Activated CD4-positive, alpha-beta T cell treated with anti-CD3 and anti-CD28 coated beads, Interleukin-2, amount 50 U/mL, for 4 hours (primary cell): ENCODE measurements around the gene RNF138.
"Not testable (repeated sequence)": the region's sequence is repeated elsewhere in the genome, so short reads cannot be mapped to it uniquely, and the experiment has no call there.

Experiments used
- DNase-seq, 2 experiments: peaks; one replicate each; pipeline ENCODE4 v3.0.0-alpha.2; 2020

The RNF138 gene, protein sequence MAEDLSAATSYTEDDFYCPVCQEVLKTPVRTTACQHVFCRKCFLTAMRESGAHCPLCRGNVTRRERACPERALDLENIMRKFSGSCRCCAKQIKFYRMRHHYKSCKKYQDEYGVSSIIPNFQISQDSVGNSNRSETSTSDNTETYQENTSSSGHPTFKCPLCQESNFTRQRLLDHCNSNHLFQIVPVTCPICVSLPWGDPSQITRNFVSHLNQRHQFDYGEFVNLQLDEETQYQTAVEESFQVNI

DNA sequence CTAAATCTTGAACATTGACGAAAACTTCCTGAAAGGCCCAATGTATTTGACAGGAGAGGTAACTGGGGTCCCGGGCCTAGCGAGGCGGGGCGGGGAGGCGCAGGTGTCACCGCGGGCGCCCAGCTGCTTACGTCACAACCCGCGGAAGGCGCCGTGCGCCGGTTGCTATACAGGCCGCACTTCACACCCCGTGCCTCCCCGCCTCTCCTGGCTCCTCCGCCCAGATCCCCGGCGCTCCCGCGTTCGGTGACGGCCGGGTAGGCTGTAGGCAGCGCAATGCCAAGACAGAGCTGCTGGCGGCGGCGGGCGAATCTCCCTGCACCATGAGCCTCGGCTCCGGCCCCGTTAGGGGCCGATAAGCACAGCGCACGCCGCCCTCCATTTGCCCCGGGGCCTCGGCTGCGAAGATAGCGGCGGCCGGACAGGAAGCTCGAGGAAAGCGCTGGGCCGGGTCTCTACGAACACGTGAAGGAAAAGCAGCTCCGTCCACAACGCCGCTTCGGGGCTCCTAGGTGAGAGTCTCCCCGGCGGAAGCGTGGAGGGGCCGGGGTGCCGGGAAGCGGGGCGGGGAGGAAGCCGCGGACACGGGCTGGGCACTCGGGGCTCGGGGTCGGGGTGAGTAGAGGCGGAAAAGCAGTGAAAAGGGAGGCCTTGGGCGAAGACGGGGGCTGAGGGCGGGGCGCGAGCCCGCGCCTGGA, at the start of gene RNF138:
RNF138 (plus strand) TSS at position 151 of the 698 bp plus-strand sequence. CDS start 903 bp downstream, outside the sequence.
- peak; percentile 77 to 81 for DNase-seq

DNA sequence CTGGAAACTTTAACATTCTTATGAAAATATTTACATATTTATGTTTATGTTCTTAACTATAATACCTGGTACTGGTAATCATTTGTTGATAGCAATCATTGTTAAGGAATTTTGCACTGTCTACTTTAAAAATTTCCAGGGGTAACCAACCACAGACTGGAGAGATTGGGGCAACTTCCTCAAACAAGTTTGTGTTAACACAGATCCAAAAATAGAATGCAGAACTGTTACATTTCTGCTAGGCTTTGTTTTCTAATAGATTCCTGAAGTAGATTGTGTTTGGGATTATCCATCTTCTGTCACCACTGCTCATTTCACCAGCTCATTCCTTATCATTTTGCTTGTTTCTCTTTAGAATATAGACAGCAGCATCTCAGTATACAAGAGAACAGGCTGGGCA, 49.3 kb upstream of the RNF138 start:
- DNase-seq: no peak

DNA sequence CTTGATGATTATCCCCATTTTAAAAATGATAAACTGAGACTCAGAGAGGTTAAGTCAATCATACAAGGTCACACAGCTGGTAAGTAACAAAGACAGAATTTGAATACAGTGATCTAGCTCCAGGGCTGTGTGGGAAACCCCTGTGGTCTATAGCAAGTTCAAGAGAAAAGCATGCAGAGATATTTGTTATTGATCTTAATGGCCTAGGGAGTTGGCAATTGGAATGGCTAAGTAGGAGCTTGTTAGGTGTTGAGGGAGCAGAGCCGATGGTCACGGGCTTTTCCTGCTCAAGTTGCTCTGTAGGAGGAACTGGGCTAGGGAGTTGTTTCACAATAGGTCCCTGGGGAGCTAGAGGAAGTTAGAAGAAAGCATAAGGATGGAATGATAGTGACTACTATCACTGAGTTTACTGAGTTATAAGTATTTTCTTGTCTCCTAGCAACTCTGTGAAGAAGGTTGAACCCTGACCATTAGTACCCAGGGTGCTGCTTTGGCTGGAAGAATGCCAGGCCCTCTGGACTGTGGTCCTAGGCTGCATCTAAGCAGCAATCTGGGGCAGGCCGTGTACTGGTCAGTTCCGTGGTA, 43.1 kb upstream of the RNF138 start:
- no peak for DNase-seq

DNA sequence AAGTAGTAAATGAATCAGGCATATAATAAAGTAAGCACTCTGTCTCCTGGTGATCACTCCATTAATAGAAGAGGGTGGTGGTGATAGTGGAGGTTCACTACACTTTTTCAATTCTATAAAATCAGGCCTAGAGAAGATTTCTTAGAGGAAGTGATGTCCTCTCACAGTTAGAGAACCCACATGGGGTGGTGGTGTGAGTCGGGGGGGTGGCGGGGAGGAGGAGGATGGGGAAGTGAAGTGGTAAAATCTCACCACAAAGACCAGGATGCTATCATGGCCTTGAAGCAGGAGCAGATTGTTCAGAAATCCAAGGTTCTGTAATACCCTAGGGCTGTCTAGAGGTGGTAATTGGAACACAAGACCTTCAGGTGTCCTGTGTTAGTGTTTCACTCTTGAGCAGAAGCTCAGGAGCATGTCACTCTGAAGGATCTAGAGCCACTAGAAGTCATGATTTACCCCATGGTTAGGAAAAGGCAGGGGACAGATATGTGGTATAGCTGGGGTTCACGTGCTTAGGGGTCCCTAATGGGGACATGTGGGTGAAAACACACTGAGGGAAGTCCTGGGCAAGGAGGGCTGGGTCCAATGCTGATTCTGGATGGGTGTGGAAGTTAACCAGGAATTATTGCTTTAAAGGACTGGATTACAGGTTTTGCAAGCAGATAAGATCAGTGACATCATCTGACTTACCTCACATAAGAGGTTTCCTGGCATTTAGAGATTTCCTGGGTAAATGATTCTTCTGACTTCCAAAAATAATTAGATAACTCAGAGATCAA, 42.1 kb upstream of the RNF138 start:
- DNase-seq: peak; percentile 28 to 32

DNA sequence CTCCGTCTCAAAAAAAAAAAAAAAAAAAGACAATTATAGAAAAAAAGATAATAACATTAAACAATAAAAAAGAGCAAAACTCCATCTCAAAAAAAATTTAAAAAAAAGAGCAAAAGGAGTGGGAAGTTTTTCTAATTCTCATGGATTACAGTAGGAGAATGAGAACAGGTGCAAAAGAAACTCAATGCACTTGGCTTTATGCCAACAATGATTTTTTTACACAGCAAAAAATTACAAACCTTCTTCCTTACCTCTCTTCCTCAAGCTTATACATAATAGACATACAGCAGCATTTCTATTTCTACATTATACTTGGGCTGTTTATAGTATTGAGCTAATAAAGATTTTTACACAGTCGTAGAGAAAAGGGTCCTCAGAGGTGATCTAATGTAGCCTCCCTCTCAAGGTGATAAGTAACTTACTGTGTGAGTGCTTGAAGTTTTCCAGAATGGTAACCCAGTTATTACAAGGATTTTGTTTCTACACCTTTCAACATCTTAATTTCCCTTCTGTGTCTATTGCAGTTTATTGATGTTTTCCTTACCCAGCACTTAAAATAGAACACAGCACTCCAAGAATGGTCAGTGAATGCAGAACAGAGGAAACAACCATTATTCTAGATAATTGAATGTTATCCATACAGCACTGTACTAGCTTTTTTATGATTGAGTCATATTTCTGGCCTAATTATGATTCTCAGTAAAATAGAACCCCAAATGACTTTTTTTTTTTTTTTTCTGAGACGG, 34.9 kb upstream of the RNF138 start:
- DNase-seq: no peak

DNA sequence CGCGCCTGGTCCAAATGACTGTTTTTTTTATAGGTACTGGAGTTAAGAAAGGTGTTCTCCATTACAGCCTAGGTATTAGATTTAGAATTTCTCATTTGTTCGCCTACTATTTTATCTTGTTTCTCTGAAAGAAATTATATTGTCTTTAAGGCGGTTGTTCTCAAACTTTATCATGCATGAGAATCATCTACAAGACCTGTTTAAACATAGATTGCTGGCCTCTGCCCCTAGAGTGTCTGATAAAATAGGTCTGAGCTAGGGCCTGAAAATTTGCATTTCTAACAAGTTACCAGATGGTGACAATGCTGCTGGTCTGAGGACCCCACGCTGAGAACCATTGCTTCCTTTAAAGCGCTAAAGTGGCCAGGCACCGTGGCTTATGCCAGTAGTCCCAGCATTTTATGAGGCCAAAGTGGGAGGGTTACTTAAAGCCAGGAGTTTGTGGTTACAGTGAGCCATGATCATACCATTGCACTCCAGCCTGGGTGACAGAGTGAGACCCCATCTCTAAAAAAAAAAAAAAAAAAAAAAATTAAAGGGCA, 34.0 kb upstream of the RNF138 start:
- no peak for DNase-seq

DNA sequence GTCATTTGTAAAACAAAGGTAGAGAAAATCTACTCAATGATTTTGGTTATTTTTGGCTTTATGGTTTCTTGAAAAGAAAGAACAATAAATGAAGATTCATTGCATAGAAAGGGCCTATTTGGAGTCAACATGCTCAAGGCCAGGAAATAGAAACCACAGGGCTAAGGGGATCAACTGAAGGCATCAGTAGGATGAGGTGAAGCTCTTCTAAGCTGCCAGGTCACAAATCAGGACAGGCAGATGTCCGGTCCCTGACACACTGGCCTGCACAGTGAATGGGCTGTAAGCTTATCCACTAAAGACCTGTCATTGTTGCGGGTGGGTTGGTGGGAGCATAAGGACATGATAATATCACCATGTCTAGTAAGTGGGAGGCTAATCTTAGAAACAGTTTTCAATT, 31.6 kb upstream of the RNF138 start:
- no peak for DNase-seq

DNA sequence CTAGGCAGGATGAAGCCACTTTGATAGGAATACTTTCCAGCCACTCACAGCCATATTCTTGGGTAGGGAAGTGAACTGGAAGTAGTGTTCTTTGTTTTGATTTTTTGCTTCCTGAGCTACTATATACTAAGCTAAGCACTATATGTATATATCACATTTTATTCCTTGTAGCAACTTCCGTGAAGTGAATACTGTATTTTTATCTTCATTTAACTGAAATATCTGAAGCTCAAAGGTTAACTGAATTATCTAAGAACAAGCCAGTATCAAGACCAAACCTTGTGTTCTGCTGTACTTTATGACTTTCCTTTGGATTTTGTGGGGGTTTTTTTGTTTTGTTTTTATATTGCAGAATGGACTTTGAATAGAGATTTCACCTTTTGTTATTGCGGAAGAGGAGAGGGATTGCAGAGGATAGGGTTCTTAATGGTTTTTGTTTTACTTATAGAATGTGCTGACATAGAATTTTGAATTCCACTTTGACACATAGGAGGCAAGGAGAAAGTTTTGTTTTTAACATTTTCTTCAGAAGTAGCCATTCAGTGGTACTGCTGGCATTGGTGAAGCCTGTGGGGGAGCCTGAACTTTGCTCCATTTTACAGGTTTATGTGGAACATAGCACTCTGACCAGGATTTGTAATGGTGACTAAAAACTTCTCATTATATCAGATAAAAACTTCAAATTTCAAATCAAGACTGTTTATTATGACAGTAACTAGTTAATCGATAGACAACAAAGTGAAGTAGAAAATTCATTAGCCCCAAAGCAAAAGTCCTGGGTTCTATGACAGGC, 24.1 kb upstream of the RNF138 start:
- DNase-seq: no peak

DNA sequence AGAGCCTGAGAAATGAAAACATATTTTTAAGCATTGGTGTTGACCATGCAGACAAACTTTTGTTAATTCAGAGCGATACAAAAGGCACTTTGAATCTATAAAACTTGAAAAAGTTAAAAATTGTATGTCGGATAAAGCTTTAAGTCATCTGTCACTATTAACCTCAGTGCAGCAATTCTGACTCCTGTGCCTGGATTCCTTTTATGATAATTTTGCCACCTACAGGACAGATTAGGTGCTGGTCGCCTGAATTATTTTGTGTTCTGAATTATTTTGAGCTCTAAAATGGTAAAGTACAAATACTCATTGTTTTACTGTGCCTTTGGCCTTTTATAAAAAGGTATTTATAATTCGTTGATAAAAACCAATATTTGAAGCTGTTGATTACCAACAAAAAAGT, 19.4 kb upstream of the RNF138 start:
- no peak for DNase-seq

DNA sequence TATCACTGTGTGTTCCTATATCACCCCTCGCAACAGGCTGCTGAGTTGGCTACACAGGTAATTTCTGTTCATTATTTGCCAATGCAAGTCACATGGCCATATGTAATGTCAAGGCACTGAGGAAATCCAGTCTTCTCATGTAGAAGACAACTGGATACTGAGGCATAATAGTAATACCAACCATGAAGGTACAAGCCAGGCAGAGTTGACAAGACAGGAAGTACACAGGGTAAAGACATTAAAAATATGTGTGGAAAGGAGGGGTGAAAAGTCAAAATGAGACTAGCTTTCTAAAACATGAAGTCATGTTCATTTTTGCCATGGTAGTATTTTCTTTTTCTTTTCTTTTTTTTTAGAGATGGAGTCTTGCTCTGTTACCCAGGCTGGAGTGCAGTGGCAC, 17.5 kb upstream of the RNF138 start:
- DNase-seq: no peak

DNA sequence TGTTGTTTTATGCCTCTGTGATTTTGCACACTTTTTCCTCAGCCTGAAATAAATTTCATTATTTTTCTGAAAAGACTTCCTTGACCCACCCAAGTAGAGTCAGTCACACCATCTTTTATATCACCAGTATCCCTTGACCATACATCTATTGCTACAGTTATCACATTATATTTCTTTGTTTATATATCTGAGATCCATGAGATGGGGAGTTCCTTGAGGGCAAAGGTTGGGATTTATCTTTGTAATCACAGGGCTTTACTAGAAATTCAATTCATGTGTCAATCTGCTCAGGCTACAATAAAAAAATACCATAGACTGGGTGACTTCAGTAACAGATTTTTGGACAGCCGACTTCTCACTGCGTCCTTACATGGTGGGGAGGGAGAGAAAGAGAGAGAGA, 12.8 kb upstream of the RNF138 start:
- no peak for DNase-seq

DNA sequence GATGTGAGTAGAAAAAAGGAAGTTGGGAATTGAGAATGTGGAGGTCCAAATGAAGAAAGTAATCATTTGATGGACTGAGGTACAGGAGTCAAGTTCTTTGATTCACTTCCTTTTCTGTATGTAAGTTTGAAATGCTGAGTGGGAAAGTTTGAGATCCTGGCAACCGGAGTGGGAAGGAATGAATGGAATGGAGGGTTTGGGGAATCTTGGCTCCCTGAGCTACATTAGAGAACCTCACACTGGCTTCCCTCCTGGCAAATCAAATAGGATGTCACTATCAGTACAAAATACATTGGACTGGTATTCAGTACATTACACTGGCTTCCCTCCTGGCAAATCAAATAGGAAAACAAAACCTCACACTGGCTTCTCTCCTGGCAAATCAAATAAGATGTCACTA, 9.8 kb upstream of the RNF138 start:
- no peak for DNase-seq

DNA sequence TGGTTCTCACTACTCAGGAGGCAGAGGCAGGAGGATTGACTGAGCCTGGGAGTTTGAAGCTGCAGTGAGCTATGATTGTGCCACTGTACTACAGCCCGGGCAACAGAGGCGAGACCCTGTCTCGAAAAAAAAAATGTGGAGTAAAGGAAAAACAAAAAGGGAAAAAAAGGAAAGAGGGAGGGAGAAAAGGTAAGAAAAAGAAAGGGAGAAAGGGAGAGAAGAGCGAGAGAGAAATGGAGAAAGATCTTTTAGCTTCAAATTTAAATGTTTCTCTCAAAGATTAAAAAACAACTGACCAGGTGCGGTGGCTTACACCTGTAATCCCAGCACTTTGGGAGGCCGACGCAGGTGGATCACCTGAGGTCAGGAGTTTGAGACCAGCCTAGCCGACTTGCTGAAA, 7.9 kb upstream of the RNF138 start:
- no peak for DNase-seq

DNA sequence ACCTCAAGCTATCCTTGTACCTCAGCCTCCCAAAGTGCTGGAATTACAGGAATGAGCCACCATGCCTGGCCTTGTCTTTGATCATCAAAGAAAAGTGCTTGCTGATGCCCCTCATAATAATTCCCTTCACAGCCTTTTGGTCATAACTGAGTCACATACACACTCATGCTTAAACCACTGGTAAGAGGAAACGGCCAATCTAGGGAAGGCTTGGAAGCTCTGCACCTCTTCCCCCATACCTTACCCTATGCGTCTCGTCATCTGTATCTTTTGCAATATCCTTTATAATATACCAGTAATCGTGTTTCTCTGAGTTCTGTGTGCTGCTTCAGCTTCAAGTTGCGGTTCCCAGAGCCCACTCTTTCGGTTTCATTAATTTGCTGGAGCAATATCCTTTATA, 4.8 kb upstream of the RNF138 start:
- DNase-seq: no peak

DNA sequence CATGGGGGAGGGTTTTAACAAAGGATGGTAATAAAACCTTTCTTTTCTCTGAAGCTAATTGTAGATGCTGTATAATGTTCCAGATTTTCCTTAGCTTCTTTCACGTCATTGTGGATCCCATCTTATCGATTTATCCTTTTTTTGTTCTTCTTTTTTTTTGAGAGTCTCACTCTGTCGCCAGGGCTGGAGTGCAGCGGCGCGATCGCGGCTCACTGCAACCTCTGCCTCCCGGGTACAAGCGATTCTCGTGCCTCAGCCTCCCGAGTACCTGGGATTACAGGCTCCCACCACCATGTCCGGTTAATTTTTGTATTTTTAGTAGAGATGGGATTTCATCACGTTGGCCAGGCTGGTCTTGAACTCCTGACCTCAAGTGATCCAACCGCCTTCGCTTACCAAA, 843 bp upstream of the RNF138 start:
- DNase-seq: not testable (repeated sequence)

DNA sequence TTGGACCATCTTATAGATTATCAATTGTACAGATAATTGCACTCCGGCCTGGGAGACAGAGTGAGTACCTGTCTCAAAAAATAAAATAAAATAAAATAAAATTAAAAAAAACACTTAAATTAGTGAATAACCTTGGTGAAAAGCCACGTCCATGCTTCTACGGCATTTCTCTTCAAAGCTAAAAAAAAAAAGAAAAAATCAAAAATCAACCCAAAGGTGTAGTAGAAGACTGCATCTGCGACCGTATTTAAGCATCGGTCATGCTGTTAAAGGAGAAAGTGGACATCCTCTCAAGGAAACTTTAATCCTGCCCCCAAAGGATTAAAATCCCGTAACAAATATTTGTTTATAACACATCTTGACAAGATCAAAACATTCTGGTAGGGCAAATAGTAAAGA, 350 bp upstream of the RNF138 start:
- no peak for DNase-seq

DNA sequence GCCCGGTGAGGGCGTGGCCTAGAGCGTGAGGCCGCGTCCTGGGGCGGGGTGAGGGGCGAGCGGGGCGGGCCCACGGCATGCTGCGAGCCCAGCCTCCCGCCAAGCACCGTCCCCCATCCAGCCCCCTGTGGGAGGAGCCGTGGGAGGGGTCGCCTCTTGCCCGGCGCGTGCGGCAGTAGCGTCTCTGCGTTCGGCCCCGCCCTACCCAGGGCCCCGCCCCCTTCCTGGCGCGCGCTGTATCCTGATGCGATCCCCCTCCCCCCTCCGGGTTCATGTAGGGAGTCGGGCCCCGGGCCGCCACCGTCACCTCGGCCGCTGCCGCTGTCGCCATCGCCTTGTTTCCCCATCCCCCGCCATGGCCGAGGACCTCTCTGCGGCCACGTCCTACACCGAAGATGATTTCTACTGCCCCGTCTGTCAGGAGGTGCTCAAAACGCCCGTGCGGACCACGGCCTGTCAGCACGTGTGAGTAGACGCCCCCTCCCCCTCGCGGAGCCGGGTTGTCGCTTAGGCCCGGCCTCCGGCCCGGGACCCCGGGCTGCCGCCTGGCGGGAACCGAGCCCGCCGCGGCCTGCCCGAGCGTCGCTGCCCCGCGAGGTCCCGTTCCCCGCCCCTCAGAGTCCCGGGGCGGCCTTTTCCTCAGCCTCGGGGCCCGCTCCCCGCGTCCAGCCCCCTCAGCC, 888 bp downstream of the RNF138 start:
- peak; percentile 100 for DNase-seq

DNA sequence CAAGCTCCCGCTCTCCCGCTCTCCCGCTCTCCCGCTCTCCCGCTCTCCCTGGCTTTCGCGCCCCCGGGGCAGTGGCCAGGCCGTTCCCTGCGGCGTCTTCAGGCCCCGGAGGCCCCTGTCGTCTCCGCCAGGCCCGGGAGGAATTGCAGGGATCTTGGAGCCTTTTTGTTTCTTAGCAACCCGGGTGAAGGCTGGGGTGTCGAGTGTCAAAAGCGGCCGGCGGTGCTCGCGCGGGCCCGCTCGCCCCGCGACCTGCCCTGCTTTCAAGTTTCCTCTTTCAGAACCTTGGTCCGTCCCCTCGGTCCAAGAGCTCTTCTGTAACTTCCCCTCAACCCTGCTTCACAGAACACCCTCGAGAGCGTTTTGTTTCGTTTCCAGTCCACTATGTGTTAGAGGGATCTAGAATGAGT, 1.4 kb downstream of the RNF138 start:
- peak; percentile 8 to 11 for DNase-seq

DNA sequence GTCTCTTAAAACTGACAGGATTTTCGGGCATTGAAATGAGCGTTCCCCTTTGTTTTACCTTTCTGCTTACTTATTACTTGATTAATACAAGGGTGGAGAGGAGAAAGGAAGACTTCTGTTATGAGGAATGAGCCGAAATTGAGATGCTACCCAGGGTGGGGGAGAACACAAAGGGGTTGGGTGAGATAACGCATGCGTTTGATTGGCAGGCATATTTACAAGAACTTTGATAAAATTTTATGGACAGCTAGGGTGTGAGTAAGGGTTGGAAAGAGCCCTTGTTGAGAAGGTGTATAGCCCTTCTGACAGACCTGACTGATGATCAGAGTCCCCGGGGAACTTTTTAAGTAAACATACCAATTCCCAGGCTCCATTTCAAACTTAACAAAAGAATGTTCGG, 1.8 kb downstream of the RNF138 start:
- no peak for DNase-seq

DNA sequence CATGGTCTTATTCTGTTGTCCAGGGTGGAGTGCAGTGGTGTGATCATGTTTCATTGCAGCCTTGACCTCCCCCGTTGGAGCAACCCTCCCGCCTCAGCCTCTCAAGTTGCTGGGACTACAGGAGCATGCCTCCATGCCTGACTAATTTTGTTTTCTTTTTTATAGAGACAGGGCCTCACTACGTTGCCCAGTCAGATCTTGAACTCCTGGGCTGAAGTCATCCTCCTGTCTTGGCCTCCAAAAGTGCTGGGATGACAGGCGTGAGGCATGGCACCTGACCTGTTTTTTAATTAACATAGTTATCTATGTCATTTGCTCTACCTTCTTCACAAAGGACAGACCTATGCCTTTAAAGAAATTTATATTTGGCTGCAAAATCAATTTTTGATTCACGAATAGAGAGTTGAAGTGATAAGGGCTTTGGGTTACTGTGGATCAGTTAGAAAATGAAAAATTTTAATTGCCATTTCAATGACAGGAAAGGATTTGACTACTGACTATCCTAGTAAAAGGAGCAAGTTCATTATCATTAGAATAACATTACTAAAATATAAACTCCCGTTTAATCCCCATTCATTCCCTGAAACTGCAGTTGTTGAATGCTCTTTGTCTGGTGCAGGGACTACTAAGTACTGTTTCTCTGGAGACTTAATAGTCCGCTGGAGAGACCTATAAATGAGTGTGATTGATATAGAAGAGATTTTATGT, 3.7 kb downstream of the RNF138 start:
- DNase-seq: no peak

DNA sequence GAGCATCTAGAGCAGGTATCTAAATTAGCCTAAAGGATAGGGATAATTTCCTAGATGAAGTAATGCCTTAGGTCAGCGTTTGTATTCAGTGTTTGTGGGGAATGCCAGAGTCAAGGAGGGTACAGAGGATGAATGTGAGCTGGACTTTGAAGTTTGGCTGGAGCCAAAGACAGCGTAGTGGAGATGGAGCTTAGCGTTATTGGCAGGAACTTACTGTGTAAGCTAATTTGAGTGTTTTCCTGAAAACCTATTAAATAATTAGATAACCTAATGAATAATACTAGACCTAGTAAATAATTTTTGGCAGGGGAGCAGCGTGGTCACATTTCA, 4.2 kb downstream of the RNF138 start:
- no peak for DNase-seq
